DOHH2 (cell line): ENCODE data around the gene CFAP157.

Experiments used
- EZH2phosphoT487 ChIP-seq: fragments of 200-600 bp; sonication (generic); IDR thresholded peaks from 2 replicates; pipeline ENCODE4 v1.6.1; 2017; ENCODE audit warnings: borderline replicate concordance, mild to moderate bottlenecking, antibody characterized with exemption, low read length, moderate library complexity, mixed read lengths
- TF ChIP-seq, protein P1 (sequence below): fragments of 200-600 bp; sonication (generic); IDR thresholded peaks from one replicate; pipeline ENCODE4 v1.5.1; 2014; ENCODE audit warnings: antibody characterized with exemption, mild to moderate bottlenecking, low read depth, low read length; ENCODE audit not compliant: poor library complexity, severe bottlenecking

GRCh38 chr9:127753148-127753547 lies 46.4 kb downstream of the CFAP157 start:
- TF ChIP-seq, protein P1, sequence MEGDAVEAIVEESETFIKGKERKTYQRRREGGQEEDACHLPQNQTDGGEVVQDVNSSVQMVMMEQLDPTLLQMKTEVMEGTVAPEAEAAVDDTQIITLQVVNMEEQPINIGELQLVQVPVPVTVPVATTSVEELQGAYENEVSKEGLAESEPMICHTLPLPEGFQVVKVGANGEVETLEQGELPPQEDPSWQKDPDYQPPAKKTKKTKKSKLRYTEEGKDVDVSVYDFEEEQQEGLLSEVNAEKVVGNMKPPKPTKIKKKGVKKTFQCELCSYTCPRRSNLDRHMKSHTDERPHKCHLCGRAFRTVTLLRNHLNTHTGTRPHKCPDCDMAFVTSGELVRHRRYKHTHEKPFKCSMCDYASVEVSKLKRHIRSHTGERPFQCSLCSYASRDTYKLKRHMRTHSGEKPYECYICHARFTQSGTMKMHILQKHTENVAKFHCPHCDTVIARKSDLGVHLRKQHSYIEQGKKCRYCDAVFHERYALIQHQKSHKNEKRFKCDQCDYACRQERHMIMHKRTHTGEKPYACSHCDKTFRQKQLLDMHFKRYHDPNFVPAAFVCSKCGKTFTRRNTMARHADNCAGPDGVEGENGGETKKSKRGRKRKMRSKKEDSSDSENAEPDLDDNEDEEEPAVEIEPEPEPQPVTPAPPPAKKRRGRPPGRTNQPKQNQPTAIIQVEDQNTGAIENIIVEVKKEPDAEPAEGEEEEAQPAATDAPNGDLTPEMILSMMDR: no peak
- no peak for TF ChIP-seq EZH2phosphoT487
